H1 (cell line): ENCODE results near the gene STAT2. TPM values are rescaled to one million over a fixed set of nuclear protein-coding genes. Genes with fewer than 3 reads are reported as not detected.

Experiments
- CTCF ChIA-PET: fragments of 300-600 bp; sonication (Branson Sonifier 250); formaldehyde crosslinking; loops from one replicate; lab custom pipeline; 2021; ENCODE audit not compliant: partially characterized antibody; lab: Charles Lee
- POLR2A ChIA-PET: fragments of 300-600 bp; sonication (Branson Sonifier 250); formaldehyde crosslinking; loops from one replicate; lab custom pipeline; 2021; ENCODE audit warnings: inconsistent platforms; ENCODE audit not compliant: partially characterized antibody; lab: Charles Lee
- DNase-seq, 2 experiments: peaks; one replicate each; pipeline versions ENCODE4 v3.0.0 to v3.0.0-alpha.2; 2010 to 2022; ENCODE audit warnings: low spot score in 2 of 2, low read depth in 1 of 2, mixed read lengths in 1 of 2
- FAIRE-seq: peaks from 2 replicates; lab custom pipeline; 2011; peaks lifted over from hg19 to GRCh38; lab: Jason Lieb, UNC
- H2AFZ ChIP-seq: 2 replicates; pipeline ENCODE4 v1.8.1; 2012; ENCODE audit warnings: low read length, inconsistent platforms
- H2AK5ac ChIP-seq: 2 replicates; pipeline ENCODE4 v1.6.1; 2013; ENCODE audit warnings: low read depth, low read length
- H2BK120ac ChIP-seq: replicated peaks from 2 replicates; pipeline ENCODE3; 2013; ENCODE audit warnings: low read depth, low read length, inconsistent platforms
- H2BK12ac ChIP-seq: 2 replicates; pipeline ENCODE4 v1.6.1; 2013; ENCODE audit warnings: low read depth, low read length
- H2BK15ac ChIP-seq: 2 replicates; pipeline ENCODE4 v1.6.1; 2013; ENCODE audit warnings: low read length
- H2BK20ac ChIP-seq: 2 replicates; pipeline ENCODE4 v1.6.1; 2013; ENCODE audit warnings: low read length
- H2BK5ac ChIP-seq: 2 replicates; pipeline ENCODE4 v1.6.1; 2013; ENCODE audit warnings: low read depth, low read length
- H3K14ac ChIP-seq: 2 replicates; pipeline ENCODE4 v1.6.1; 2013; ENCODE audit warnings: inconsistent platforms; ENCODE audit not compliant: insufficient read length
- H3K18ac ChIP-seq: 2 replicates; pipeline ENCODE4 v1.6.1; 2013; ENCODE audit warnings: low read length; ENCODE audit errors: extremely low read depth
- H3K23ac ChIP-seq: 2 replicates; pipeline ENCODE4 v1.6.1; 2013; ENCODE audit warnings: inconsistent platforms; ENCODE audit not compliant: insufficient read length
- H3K23me2 ChIP-seq: 2 replicates; pipeline ENCODE4 v1.6.1; 2013; ENCODE audit warnings: low read depth, low read length
- H3K27ac ChIP-seq: 2 replicates; pipeline ENCODE4 v1.6.1; 2011; ENCODE audit warnings: low read depth, low read length, inconsistent platforms
- H3K27me3 ChIP-seq, 4 experiments: replicated peaks in 1 of 4; 1 replicate in 1 of 4; 2 replicates in 3 of 4; pipeline versions ENCODE4 v1.6.1 to v1.8.1; 2011 to 2013; ENCODE audit warnings: low read length in 3 of 4, mild to moderate bottlenecking in 3 of 4, inconsistent platforms in 2 of 4, mixed read lengths in 2 of 4, moderate library complexity in 1 of 4; ENCODE audit not compliant: control insufficient read depth in 3 of 4, insufficient read depth in 3 of 4; ENCODE audit errors: extremely low read depth in 1 of 4
- H3K36me3 ChIP-seq, 4 experiments: 2 replicates each; pipeline versions ENCODE4 v1.6.1 to v1.8.1; 2011 to 2013; ENCODE audit warnings: mild to moderate bottlenecking in 4 of 4, low read length in 3 of 4, moderate library complexity in 2 of 4, control low read depth in 1 of 4, inconsistent platforms in 1 of 4; ENCODE audit not compliant: insufficient read depth in 4 of 4, control insufficient read depth in 2 of 4
- H3K4ac ChIP-seq: replicated peaks from 2 replicates; pipeline ENCODE3; 2013; ENCODE audit warnings: low read length, low read depth, mixed read lengths, inconsistent platforms; ENCODE audit not compliant: insufficient read length
- H3K4me1 ChIP-seq, 4 experiments: replicated peaks in 1 of 4; 1 replicate in 1 of 4; 2 replicates in 3 of 4; pipeline versions ENCODE4 v1.6.1 to v1.8.1; 2011 to 2013; ENCODE audit warnings: low read length in 3 of 4, inconsistent platforms in 2 of 4, mixed read lengths in 1 of 4; ENCODE audit not compliant: insufficient read depth in 4 of 4, control insufficient read depth in 3 of 4
- H3K4me2 ChIP-seq, 2 experiments: 2 replicates each; pipeline versions ENCODE4 v1.6.1 to v1.8.1; 2011 to 2013; ENCODE audit warnings: low read depth in 2 of 2, low read length in 2 of 2, control low read depth in 1 of 2, inconsistent platforms in 1 of 2, mild to moderate bottlenecking in 1 of 2; ENCODE audit not compliant: insufficient read depth in 1 of 2
- H3K4me3 ChIP-seq, 4 experiments: fragments of 200-600, 300-600 bp in 1 of 4; sonication (generic), shearing (Covaris generic), sonication (Bioruptor Twin) in 1 of 4; 2 replicates each; pipeline versions ENCODE4 v1.5.1 to v1.8.1; 2011 to 2016; ENCODE audit warnings: low read length in 4 of 4, low read depth in 3 of 4, control low read depth in 2 of 4, inconsistent platforms in 2 of 4, mild to moderate bottlenecking in 2 of 4, mixed read lengths in 1 of 4, moderate library complexity in 1 of 4; ENCODE audit not compliant: insufficient read depth in 2 of 4; ENCODE audit errors: extremely low read depth in 1 of 4
- H3K56ac ChIP-seq: replicated peaks from 2 replicates; pipeline ENCODE3; 2013; ENCODE audit warnings: low read depth, mild to moderate bottlenecking, mixed read lengths, low read length, inconsistent platforms; ENCODE audit not compliant: insufficient read length
- H3K79me1 ChIP-seq: 2 replicates; pipeline ENCODE4 v1.6.1; 2013; ENCODE audit warnings: low read depth, low read length, control low read depth
- H3K79me2 ChIP-seq, 2 experiments: 2 replicates each; pipeline versions ENCODE4 v1.6.1 to v1.8.1; 2012 to 2013; ENCODE audit warnings: low read length in 2 of 2, mild to moderate bottlenecking in 2 of 2, inconsistent platforms in 1 of 2; ENCODE audit not compliant: insufficient read depth in 2 of 2, control insufficient read depth in 1 of 2
- H3K9ac ChIP-seq, 4 experiments: replicated peaks in 1 of 4; 1 replicate in 1 of 4; 2 replicates in 3 of 4; pipeline versions ENCODE4 v1.6.1 to v1.8.1; 2011 to 2013; ENCODE audit warnings: low read depth in 3 of 4, low read length in 3 of 4, control low read depth in 2 of 4, mild to moderate bottlenecking in 2 of 4, moderate library complexity in 2 of 4, inconsistent platforms in 1 of 4; ENCODE audit errors: extremely low read depth in 1 of 4
- H3K9me3 ChIP-seq, 2 experiments: 2 replicates each; pipeline versions ENCODE4 v1.6.1 to v1.8.1; 2012 to 2013; ENCODE audit warnings: mild to moderate bottlenecking in 2 of 2, moderate library complexity in 2 of 2, control low read depth in 1 of 2, inconsistent platforms in 1 of 2, low read depth in 1 of 2, low read length in 1 of 2, mixed read lengths in 1 of 2; ENCODE audit not compliant: insufficient read depth in 2 of 2
- H4K20me1 ChIP-seq, 2 experiments: replicated peaks in 1 of 2; 2 replicates each; pipeline versions ENCODE3 to v1.8.1; 2011 to 2013; ENCODE audit warnings: inconsistent platforms in 2 of 2, low read length in 2 of 2, mild to moderate bottlenecking in 1 of 2; ENCODE audit not compliant: insufficient read depth in 2 of 2, control insufficient read depth in 1 of 2
- H4K5ac ChIP-seq: 2 replicates; pipeline ENCODE4 v1.6.1; 2013; ENCODE audit warnings: low read length, low read depth, mixed read lengths, inconsistent platforms; ENCODE audit not compliant: insufficient read length
- H4K8ac ChIP-seq: 2 replicates; pipeline ENCODE4 v1.8.0; 2013; ENCODE audit warnings: mild to moderate bottlenecking, moderate library complexity, low read length, inconsistent platforms; ENCODE audit not compliant: insufficient read depth; ENCODE audit errors: extremely low read depth
- H4K91ac ChIP-seq: replicated peaks from 2 replicates; pipeline ENCODE3; 2013; ENCODE audit warnings: low read length, mixed read lengths, inconsistent platforms; ENCODE audit not compliant: insufficient read length
- BACH1 ChIP-seq: IDR thresholded peaks from 2 replicates; pipeline ENCODE4 v1.6.1; 2012; ENCODE audit warnings: low read length, improper control_type of control experiment
- CEBPB ChIP-seq: IDR thresholded peaks from 2 replicates; pipeline ENCODE4 v1.6.1; 2012; ENCODE audit warnings: low read depth, low read length
- CTBP2 ChIP-seq: IDR thresholded peaks from 2 replicates; pipeline ENCODE4 v1.7.0; 2011; ENCODE audit warnings: borderline replicate concordance, mild to moderate bottlenecking, moderate library complexity, mixed read lengths, low read length; ENCODE audit not compliant: insufficient read depth, insufficient read length
- E2F6 ChIP-seq: IDR thresholded peaks from 2 replicates; pipeline ENCODE4 v1.6.1; 2012; ENCODE audit warnings: inconsistent platforms
- GABPA ChIP-seq: IDR thresholded peaks from 2 replicates; pipeline ENCODE4 v1.6.1; 2011; ENCODE audit warnings: mild to moderate bottlenecking, low read length, moderate library complexity, borderline replicate concordance; ENCODE audit not compliant: insufficient read depth
- MAFK ChIP-seq: IDR thresholded peaks from 2 replicates; pipeline ENCODE4 v1.6.1; 2012; ENCODE audit warnings: low read depth, mild to moderate bottlenecking, improper control_type of control experiment, low read length
- PHF8 ChIP-seq: fragments of 200-600 bp; sonication (generic); conservative IDR thresholded peaks from 2 replicates; pipeline ENCODE4 v1.7.1; 2012; ENCODE audit warnings: low read depth, mild to moderate bottlenecking, inconsistent platforms, low read length, moderate library complexity
- SIN3A ChIP-seq, 2 experiments: IDR thresholded peaks in 1 of 2; conservative IDR thresholded peaks in 1 of 2; 2 replicates each; pipeline ENCODE4 v1.6.1; 2011 to 2012; ENCODE audit warnings: low read length in 2 of 2, improper control_type of control experiment in 1 of 2, low read depth in 1 of 2, mild to moderate bottlenecking in 1 of 2
- TBP ChIP-seq: IDR thresholded peaks from 2 replicates; pipeline ENCODE4 v1.6.1; 2011; ENCODE audit warnings: low read depth, low read length, improper control_type of control experiment
- WGBS, 2 experiments: shearing (Covaris generic) in 1 of 2; methylation state at CpG; one replicate each; pipeline versions ENCODE4 v1.1.6 to v1.1.7; 2013 to 2015; ENCODE audit warnings: low lambda C conversion rate in 2 of 2, mixed read lengths in 2 of 2, inconsistent platforms in 1 of 2, low coverage in 1 of 2, missing lambda C conversion rate in 1 of 2; ENCODE audit not compliant: insufficient replicate concordance in 2 of 2, insufficient coverage in 1 of 2, insufficient read length in 1 of 2; ENCODE audit errors: extremely low coverage in 1 of 2, missing lambda C conversion rate in 1 of 2; 5-methylcytosine and 5-hydroxymethylcytosine counted together
- polyA plus RNA-seq, 7 experiments: library from polyadenylated mRNA; depleted of rRNA in 3 of 7; stranded (reverse) in 5 of 7; unstranded in 2 of 7; fragments of >200 nt in 5 of 7; fragments of 200-250 nt in 2 of 7; gene quantifications; 1 replicate in 5 of 7; 2 replicates in 1 of 7; 4 replicates in 1 of 7; pipeline versions ENCODE4 v1.2.1 to v1.2.3, GENCODE V29; 2011 to 2013; ENCODE audit warnings: missing spikeins in 2 of 7, mixed read lengths in 2 of 7
- total RNA-seq: library from RNA; stranded (reverse); fragmentation: NEBNext Ultra II Directional; extraction: Animal tissue kit (Norgen Biotek cat#: 25700); gene quantifications from 2 replicates; pipeline ENCODE4 v1.2.1, GENCODE V29; 2021

STAT2 gene
- total and polyA plus RNA-seq, 2 of the 8 experiments (the other 6 are each of a cell fraction or from before 2014, with no cell fraction given): 37.1 to 44.7 TPM

GRCh38 chr12:56315249-56315621, 44.7 kb downstream of the STAT2 start:
- Histone ChIP-seq H2BK12ac (peak overlapping the region; percentile 71; the same call in 1 of the 2 replicates), H3K79me2 (peaks cover 4 to 16% of the 10 kb centered on the region in 2 experiments; a peak in 3 of 4 replicates), H3K18ac (peak overlapping the region; percentile 86; the same call in 1 of the 2 replicates), H2BK20ac (no peak overlapping the region), H4K5ac (peak overlapping the region; percentile 45), H3K9ac (peak overlapping the region; percentile 96 to 98 (median 98)), H3K27me3 (no peaks in the 10 kb centered on the region), H2AFZ (no peak overlapping the region), H3K23ac (no peak overlapping the region), H3K79me1 (peaks cover 4% of the 10 kb centered on the region), H3K23me2 (peaks cover 9% of the 10 kb centered on the region), H3K4me3 (peak overlapping the region; percentile 70 to 98 (median 96)), H3K4me1 (peaks cover 0 to 6% (median 3%) of the 10 kb centered on the region in 4 experiments; a peak in 5 of 7 replicates), H4K91ac (peak overlapping the region; percentile 85), H3K4ac (peak overlapping the region; percentile 12), H2BK5ac (peak overlapping the region; percentile 97), H3K4me2 (peak overlapping the region; percentile 83 to 89), H2BK15ac (0 out of 2 replicates have a peak overlapping the region, but pooled peaks have one; percentile 72), H2BK120ac (peak overlapping the region; percentile 16), H3K36me3 (peaks cover 8 to 25% (median 21%) of the 10 kb centered on the region in 4 experiments; a peak in 7 of 8 replicates), H4K20me1 (no peaks in the 10 kb centered on the region), H2AK5ac (peak overlapping the region; percentile 87; the same call in 1 of the 2 replicates), H3K56ac (peak overlapping the region; percentile 60), H3K9me3 (no peaks in the 10 kb centered on the region), H3K14ac (no peak overlapping the region), H4K8ac (peak overlapping the region; percentile 98; the same call in 1 of the 2 replicates), H3K27ac (peak overlapping the region; percentile 86)
- FAIRE-seq (no peak), DNase-seq (no peak)
- ChIA-PET POLR2A (interaction anchor here (0.6 to 3.9 kb wide), 31 partner anchors 8 to 252 kb away, joined by 3 to 37 read pairs (median 6); partner anchors contain the start of genes ANKRD52, IL23A, PAN2 and RNF41), CTCF (interaction anchor here (0.8 to 4.7 kb wide), 8 partner anchors 10 to 149 kb away, joined by 4 to 38 read pairs (median 10); partner anchors contain the start of genes PAN2, STAT2 and TIMELESS)
- TF ChIP-seq CTBP2: no peak
- no peak for TF ChIP-seq SIN3A (conservative IDR thresholded peaks at IDR 0.05 in 1 of 2, IDR thresholded peaks at IDR 0.05 in 1 of 2; ENCODE audit: low read depth in 1 of 2, low read length in 2 of 2)
- no peak for TF ChIP-seq BACH1
- no peak for TF ChIP-seq TBP
- no peak for TF ChIP-seq MAFK
- TF ChIP-seq CEBPB: no peak
- peak; percentile 40; the same call in 1 of the 2 replicates for TF ChIP-seq E2F6
- no peak for TF ChIP-seq GABPA
- TF ChIP-seq PHF8: no peak
- TF ChIP-seq, all 59 proteins: peak for 1
- 6% methylated on average over 11 of the region's 11 CpGs; no CpG with 5 or more reads in 1 of the 2 experiments for WGBS, 2 experiments
